ENCODE data around the gene SI. TPM values are rescaled to one million over a fixed set of nuclear protein-coding genes. Genes with fewer than 3 reads are reported as not detected.

Gene SI
- total and polyA plus RNA-seq, 3 donors from 2014 or later: 1.5 to 2.9 (median 2.8) TPM

DNA sequence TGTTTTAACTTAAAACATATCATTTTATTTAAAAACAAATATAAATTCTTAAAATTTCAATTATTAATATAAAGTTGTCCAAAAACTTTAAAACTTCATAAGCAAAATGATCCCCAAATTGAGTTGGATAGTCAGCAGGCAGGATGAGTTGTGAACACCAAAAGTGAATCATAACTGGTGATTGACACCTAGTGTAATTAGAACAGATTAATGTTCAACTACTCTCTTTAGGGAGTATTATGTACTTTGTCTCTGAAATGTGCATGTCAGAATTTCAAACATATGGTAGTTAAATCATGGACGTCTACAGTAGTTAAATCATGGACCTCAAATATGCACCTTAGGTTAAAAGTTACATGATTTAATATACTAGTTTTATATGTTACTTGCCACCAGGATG lies 2.9 kb upstream of the SI start:
- no peak for TF ChIP-seq POLR2A (IDR thresholded peaks at IDR 0.05)
- TF ChIP-seq, protein P1, sequence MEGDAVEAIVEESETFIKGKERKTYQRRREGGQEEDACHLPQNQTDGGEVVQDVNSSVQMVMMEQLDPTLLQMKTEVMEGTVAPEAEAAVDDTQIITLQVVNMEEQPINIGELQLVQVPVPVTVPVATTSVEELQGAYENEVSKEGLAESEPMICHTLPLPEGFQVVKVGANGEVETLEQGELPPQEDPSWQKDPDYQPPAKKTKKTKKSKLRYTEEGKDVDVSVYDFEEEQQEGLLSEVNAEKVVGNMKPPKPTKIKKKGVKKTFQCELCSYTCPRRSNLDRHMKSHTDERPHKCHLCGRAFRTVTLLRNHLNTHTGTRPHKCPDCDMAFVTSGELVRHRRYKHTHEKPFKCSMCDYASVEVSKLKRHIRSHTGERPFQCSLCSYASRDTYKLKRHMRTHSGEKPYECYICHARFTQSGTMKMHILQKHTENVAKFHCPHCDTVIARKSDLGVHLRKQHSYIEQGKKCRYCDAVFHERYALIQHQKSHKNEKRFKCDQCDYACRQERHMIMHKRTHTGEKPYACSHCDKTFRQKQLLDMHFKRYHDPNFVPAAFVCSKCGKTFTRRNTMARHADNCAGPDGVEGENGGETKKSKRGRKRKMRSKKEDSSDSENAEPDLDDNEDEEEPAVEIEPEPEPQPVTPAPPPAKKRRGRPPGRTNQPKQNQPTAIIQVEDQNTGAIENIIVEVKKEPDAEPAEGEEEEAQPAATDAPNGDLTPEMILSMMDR (IDR thresholded peaks at IDR 0.05): no peak
- H3K9me3 ChIP-seq: no peaks in the 10 kb centered on the region
- H3K4me1 ChIP-seq: no peaks in the 10 kb centered on the region
- no peak for DNase-seq
- H3K4me3 ChIP-seq: no peak overlapping the region
- WGBS, 2 donors: 44 to 54% methylated on average over 1 of the region's 1 CpG
- no peak overlapping the region for H3K27ac ChIP-seq
- no peaks in the 10 kb centered on the region for H3K36me3 ChIP-seq (ENCODE audit: low read depth, missing control alignments)
- no peaks in the 10 kb centered on the region for H3K27me3 ChIP-seq
- intact Hi-C loops (cut with DNase I; ENCODE audit: low total_unique reads): no loop called here

DNA sequence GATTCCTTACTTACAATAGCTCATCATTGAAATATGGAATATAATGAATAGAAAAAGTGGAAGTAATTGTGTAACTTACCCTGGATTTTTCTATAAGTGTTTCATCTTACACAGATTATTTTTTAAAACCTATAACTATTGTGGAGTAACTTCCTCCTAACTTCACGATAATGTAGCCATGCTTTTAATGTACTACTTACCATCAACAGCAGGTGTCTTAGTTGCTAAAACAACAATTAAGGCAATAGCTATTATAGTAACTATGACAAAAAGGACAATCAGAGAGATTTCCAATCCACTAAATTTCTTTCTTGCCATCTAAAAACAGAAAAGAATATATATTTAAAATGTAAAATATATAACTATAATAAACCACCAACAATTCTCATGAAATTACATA lies 2.6 kb downstream of the SI start:
- H3K27ac ChIP-seq: no peak overlapping the region
- H3K4me1 ChIP-seq: no peaks in the 10 kb centered on the region
- DNase-seq: no peak
- TF ChIP-seq POLR2A (IDR thresholded peaks at IDR 0.05): no peak
- TF ChIP-seq, protein P1 (IDR thresholded peaks at IDR 0.05): no peak
- intact Hi-C loops (cut with DNase I; ENCODE audit: low total_unique reads): no loop called here
- H3K27me3 ChIP-seq: no peaks in the 10 kb centered on the region
- H3K4me3 ChIP-seq: no peak overlapping the region
- H3K9me3 ChIP-seq: no peaks in the 10 kb centered on the region
- 72 to 76% methylated on average over 1 of the region's 1 CpG for WGBS, 2 donors
- no peaks in the 10 kb centered on the region for H3K36me3 ChIP-seq (ENCODE audit: low read depth, missing control alignments)

DNA sequence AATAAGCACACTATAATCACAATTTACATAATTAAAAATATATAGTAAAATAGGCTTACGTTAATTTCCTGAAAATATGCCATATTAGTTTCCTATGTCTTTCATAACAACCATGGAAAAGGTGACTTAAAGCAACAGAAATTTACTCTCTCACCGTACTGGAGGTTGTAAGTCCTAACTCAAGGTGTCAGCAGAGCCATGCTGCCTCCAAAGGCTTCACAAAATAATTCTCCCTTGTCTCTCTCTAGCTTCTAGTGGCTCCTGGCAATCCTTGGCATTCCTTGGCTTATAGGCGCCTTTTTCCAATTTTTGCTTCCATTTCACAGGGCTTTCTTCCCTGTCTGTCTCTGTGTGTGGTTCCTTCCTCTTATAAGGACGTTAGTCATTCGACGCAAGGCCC lies 7.6 kb downstream of the SI start:
- H3K27ac ChIP-seq: no peak overlapping the region
- 69 to 75% methylated on average over 6 of the region's 6 CpGs for WGBS, 2 donors
- intact Hi-C loops (cut with DNase I; ENCODE audit: low total_unique reads): no loop called here
- H3K9me3 ChIP-seq: no peaks in the 10 kb centered on the region
- TF ChIP-seq, protein P1 (IDR thresholded peaks at IDR 0.05): no peak
- no peak for TF ChIP-seq POLR2A (IDR thresholded peaks at IDR 0.05)
- H3K4me1 ChIP-seq: no peaks in the 10 kb centered on the region
- no peaks in the 10 kb centered on the region for H3K36me3 ChIP-seq (ENCODE audit: low read depth, missing control alignments)
- H3K4me3 ChIP-seq: no peak overlapping the region
- no peaks in the 10 kb centered on the region for H3K27me3 ChIP-seq
- no peak for DNase-seq

DNA sequence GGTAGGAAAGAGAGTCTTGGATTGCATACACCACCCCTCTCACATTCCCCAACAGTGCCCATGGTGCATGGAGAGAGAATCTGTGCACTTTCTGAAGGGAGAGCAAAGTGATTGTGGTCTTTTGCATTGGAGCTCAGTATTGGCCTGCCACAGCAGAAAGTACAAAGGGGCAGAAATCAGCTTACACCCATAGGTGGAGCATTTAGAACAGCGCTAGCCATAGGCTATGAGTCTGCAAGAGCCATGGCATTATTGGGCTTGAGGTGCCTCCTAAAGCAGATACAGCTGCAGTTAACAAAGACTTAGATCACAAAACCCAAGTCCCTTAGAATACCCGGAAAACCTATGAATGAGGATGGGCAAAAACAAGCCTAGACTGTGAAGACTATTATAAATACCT lies 21.8 kb downstream of the SI start:
- no peaks in the 10 kb centered on the region for H3K36me3 ChIP-seq (ENCODE audit: low read depth, missing control alignments)
- TF ChIP-seq POLR2A (IDR thresholded peaks at IDR 0.05): no peak

DNA sequence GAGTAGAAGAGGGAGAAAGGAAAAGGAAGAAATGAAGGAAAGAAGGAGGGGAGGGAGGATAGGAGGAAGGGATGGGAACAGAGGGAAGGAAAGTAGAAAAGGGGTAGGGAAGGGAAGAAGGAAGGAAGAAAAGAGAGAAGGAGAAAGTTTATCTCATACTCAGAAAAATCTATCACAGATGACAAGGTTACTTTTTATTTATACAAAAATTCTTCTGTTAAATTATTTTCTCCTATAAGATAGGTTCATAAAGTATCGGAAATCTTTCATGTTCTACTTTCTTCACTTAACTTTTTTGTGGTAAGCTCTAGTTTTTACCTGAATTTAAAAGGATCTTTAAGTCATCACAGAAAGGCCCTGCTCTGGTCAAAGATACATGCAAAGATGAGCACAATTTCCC lies 38.1 kb downstream of the SI start:
- no peaks in the 10 kb centered on the region for H3K9me3 ChIP-seq
- TF ChIP-seq, protein P1 (IDR thresholded peaks at IDR 0.05): no peak
- TF ChIP-seq POLR2A (IDR thresholded peaks at IDR 0.05): no peak
- no peaks in the 10 kb centered on the region for H3K36me3 ChIP-seq (ENCODE audit: low read depth, missing control alignments)
- H3K4me3 ChIP-seq: no peak overlapping the region
- intact Hi-C loops (cut with DNase I; ENCODE audit: low total_unique reads): no loop called here
- H3K27me3 ChIP-seq: no peaks in the 10 kb centered on the region
- WGBS, 2 donors: 95 to 100% methylated on average over 1 of the region's 1 CpG
- H3K4me1 ChIP-seq: no peaks in the 10 kb centered on the region
- no peak for DNase-seq
- H3K27ac ChIP-seq: no peak overlapping the region

More for the DNA sequence above, 21.8 kb downstream of the SI start:
- intact Hi-C loops (cut with DNase I; ENCODE audit: low total_unique reads): no loop called here
- no peak for DNase-seq
- Histone ChIP-seq H3K27ac (no peak overlapping the region), H3K4me3 (no peak overlapping the region), H3K4me1 (no peaks in the 10 kb centered on the region), H3K9me3 (no peaks in the 10 kb centered on the region), H3K27me3 (no peaks in the 10 kb centered on the region)
- 80 to 92% methylated on average over 2 of the region's 2 CpGs for WGBS, 2 donors

All from testis (tissue), 3 donors.